HG02840 (cell line): Measurements from ENCODE around the gene TMEM183A.

Source experiments
- ATAC-seq: cut with Tn5 transposase; IDR thresholded peaks from one replicate; pipeline ENCODE4 v1.9.1; 2021; ENCODE audit warnings: mild to moderate bottlenecking, moderate library complexity, moderate number of reproducible peaks; ENCODE audit not compliant: unreplicated experiment, low FRiP score

TMEM183A gene

DNA sequence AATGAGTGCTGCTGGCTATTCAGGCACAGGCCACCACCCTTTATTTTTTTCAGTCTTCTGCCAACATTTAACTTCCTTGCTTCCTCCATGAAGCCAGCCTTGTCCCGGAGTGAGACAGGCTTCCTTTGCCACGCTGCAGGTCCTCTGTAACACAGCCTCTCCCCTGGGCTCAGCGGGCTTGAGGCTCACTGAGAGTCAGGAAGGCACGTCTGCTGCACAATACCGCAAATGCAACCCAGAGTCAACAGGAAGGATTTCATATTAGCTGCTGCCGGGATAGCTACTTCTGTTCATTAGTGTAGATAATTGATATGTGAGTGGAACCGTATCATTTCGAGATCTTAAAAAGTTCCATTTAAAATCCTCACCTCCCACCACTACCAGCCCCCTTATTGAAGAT lies 56.1 kb downstream of the TMEM183A start:
- ATAC-seq = no peak

DNA sequence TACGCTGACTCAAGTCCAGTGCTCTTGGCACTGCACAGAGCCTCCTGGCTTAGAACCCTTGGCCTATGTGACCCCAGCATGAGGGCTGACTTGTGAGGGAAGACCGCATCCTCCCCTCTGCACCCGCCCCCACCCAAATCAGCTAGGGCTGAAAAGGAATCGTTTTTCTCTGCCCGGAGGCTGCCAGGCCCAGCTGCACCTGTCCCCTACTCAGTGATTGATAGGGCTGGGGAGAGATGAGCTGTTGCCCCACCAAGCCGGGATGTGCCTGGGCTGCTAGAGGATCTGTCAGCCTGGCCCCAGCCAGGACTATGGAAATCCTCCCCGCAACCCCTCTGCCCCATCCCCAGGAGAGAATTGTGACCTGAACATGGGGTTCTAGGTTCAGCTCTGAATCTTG lies 58.0 kb downstream of the TMEM183A start:
- no peak for ATAC-seq

DNA sequence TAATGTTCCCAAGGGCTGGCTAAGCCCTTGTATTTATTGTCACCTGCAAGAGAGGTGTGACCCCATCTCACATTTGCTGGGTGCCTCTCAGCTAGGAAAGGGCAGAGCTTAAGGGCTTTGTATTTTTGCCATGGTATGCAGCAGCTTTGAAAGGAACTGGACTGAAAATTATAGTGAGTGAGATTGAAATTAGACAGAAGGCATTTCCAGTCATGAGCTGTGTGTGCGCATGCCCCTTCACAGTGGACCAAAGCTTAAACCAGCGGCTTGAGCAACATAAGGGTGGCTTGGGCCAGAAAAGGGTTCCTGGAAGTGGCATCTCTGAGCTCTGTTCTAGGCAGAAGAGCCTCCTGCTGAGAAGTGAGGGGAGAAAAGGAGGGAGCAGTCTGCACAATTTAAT lies 58.8 kb downstream of the TMEM183A start:
- ATAC-seq = no peak

DNA sequence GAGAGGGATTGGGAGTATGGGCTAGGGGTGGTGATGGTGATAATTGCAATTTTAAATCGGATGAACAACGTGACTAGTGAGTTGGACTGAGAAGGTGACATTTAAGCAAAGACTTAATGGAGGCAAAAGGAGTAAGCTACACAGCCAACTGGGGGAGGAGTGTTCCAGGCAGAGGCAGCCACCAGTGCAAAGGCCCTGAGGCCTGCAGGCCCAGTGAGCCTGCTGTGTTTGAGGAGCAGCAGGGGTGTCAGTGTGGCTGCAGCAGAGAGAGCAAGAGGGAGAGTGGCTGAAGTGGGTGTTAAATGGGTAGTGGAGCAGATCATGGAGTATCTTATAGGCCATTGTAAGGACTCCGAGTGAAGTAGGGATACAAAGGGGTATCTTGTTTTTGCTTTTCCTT lies 59.8 kb downstream of the TMEM183A start:
- no peak for ATAC-seq

DNA sequence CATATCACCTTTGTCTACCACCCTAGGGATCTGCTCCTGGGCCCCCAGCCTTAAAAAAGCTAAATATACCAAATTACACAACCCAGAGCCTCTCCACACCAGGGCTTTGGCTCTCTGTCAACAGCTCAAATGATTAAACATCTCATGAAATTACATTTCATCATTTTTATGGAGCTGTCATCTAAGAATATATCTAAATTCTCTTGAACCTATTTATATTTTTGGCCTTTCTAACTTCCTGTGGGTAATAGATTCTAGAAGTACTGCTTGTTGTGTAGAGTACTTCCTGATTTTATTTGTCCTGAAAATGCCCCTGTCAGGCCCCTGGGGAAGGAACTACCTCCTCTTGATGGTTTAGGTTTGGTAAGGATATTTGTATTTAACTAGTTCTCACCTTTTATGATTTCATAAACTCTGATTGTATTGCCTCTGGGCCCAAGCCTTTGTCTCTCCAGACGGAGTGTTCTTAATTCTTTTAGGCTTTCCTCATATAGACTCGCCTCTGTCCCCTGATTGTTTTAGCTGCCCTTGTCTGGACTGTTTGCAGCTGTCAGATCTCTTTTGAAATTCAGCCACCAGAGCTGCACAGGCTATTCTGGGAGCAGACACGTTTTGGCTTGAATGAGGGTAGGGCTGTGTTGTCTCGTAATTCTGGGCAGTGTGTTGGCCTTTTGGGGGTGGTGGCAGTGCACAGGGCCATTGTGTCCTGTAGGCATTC lies 62.0 kb downstream of the TMEM183A start:
- ATAC-seq = no peak

DNA sequence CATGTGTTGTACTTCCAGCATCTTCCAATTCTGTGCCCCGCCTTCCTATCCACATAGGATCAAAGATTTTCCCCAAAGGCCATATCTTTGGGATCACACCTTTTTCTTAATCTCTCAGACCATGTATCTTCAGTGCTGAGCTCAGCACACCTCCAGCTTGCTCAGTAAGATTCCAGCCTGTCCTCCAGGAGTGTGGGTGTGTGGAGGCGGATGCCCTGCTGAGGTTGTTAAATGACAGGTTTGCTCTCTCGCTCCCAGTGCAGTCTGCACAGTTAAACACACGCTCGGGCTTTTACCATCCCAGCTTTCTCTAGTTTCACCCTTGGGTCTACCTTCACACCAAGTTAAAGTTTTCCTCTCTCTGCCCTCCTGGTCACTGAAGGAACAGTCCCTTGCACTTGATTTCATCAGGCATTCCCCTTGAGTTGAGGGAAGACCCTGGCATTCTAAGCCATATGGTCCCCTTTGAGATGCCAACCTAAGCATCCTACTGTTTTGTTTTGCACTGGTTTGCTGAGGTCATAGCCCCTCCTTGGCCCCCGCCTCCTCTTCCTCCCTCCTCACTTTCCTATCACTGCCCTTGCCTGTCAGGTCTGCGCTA lies 64.9 kb downstream of the TMEM183A start:
- no peak for ATAC-seq

DNA sequence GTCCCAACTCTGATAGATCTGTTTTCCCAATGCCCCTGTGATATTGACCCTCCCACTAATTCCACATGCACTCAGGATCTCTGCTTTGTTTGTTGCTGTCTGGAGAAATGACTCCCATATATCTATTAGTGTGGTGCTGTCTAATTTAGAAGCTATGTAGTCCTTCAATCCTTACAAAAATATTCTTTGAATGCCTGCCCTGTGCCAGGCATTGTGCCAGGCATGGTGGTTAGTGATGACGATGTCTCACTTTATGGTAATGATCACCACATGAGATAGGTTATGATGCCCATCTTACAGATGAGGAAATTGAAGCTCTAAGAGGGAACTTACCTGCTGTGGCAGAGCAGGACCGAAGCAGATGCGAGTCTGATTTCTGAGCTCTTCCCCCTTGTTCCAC lies 65.7 kb downstream of the TMEM183A start:
- ATAC-seq = no peak

DNA sequence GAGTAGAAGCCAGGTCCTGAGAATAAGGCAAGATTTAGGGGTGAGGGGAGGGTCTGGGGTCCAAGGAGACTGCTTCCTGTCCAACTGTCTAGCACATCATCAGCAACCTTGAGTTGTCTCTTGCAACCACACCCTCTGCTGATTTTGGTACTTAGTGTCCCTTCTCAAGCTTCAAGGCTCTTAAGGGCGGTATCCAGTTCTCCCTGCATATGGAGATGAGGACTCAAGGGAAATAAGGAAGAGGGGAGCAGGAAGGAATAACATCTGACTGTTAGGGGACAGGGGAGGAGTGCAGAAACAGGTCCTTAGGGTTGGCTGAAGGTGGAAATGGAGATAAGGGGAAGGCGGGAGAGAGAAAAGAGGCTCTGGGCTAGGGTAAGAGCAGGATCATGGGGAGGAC lies 66.3 kb downstream of the TMEM183A start:
- ATAC-seq = no peak
